Measurements from ENCODE around the gene TMEM74B. TPM values are rescaled to one million over a fixed set of nuclear protein-coding genes. Genes with fewer than 3 reads are reported as not detected.
A peak's percentile ranks its signal among the peaks of the same experiment; 100 is the strongest.

Gene TMEM74B
- total RNA-seq, 1 donor from 2014 or later, result 2.9 TPM

GRCh38 chr20:1207293-1207878, 22.6 kb upstream of the TMEM74B start:
- intact Hi-C loops (cut with DNase I), result loop anchor here (10.0 kb wide), 1 partner anchor 253 kb away; no protein-coding TSS in a partner anchor
- ATAC-seq, result no peak
- no peak for DNase-seq (ENCODE audit: missing footprints)

GRCh38 chr20:1206366-1207148, 21.8 kb upstream of the TMEM74B start:
- no peak for ATAC-seq
- intact Hi-C loops (cut with DNase I), result loop anchor here (10.0 kb wide), 1 partner anchor 252 kb away; no protein-coding TSS in a partner anchor
- DNase-seq (ENCODE audit: missing footprints), result no peak

GRCh38 chr20:1205802-1206201, 21.0 kb upstream of the TMEM74B start:
- intact Hi-C loops (cut with DNase I), result loop anchor here (10.0 kb wide), 1 partner anchor 251 kb away; no protein-coding TSS in a partner anchor
- ATAC-seq, result no peak

GRCh38 chr20:1204576-1204975, 19.8 kb upstream of the TMEM74B start:
- ATAC-seq (peak; percentile 37), DNase-seq (ENCODE audit: missing footprints) (no peak)
- intact Hi-C loops (cut with DNase I), result loop anchor here (10.0 kb wide), 1 partner anchor 250 kb away; no protein-coding TSS in a partner anchor

More at GRCh38 chr20:1205802-1206201, 21.0 kb upstream of the TMEM74B start:
- DNase-seq (ENCODE audit: missing footprints), result no peak

- DNase-seq (ENCODE audit: missing footprints) (no peak), ATAC-seq (peak; percentile 10)
- intact Hi-C loops (cut with DNase I), result loop anchor here (10.0 kb wide), 1 partner anchor 249 kb away; no protein-coding TSS in a partner anchor
Measured at GRCh38 chr20:1204113-1204512, 19.3 kb upstream of the TMEM74B start.

GRCh38 chr20:1203630-1204029, 18.8 kb upstream of the TMEM74B start:
- intact Hi-C loops (cut with DNase I), result loop anchor here (10.0 kb wide), 1 partner anchor 249 kb away; no protein-coding TSS in a partner anchor
- DNase-seq (ENCODE audit: missing footprints) (no peak), ATAC-seq (no peak)

GRCh38 chr20:1202762-1203504, 18.2 kb upstream of the TMEM74B start, which contains the start of gene C20orf202:
C20orf202 (plus strand) TSS chr20:1203454; CDS start chr20:1203586, 132 bp downstream.
- no peak for DNase-seq (ENCODE audit: missing footprints)
- intact Hi-C loops (cut with DNase I), result loop anchor here (10.0 kb wide), 1 partner anchor 248 kb away; no protein-coding TSS in a partner anchor
- no peak for ATAC-seq

GRCh38 chr20:1199964-1200363, 15.2 kb upstream of the TMEM74B start:
- intact Hi-C loops (cut with DNase I), result loop anchor here (10.0 kb wide), 1 partner anchor 245 kb away; no protein-coding TSS in a partner anchor
- ATAC-seq (no peak), DNase-seq (ENCODE audit: missing footprints) (no peak)

- DNase-seq (ENCODE audit: missing footprints) (no peak), ATAC-seq (no peak)
- intact Hi-C loops (cut with DNase I), result no loop called here
Measured at GRCh38 chr20:1199212-1199873, 14.6 kb upstream of the TMEM74B start.

- no peak for DNase-seq (ENCODE audit: missing footprints)
- intact Hi-C loops (cut with DNase I), result no loop called here
- ATAC-seq, result no peak
Measured at GRCh38 chr20:1198751-1199150, 14.0 kb upstream of the TMEM74B start.

- ATAC-seq (no peak), DNase-seq (ENCODE audit: missing footprints) (no peak)
- intact Hi-C loops (cut with DNase I), result no loop called here
Measured at GRCh38 chr20:1197801-1198200, 13.0 kb upstream of the TMEM74B start.

GRCh38 chr20:1196634-1197033, 11.9 kb upstream of the TMEM74B start:
- DNase-seq (ENCODE audit: missing footprints) (no peak), ATAC-seq (no peak)
- intact Hi-C loops (cut with DNase I), result no loop called here

GRCh38 chr20:1195226-1195625, 10.4 kb upstream of the TMEM74B start:
- DNase-seq (ENCODE audit: missing footprints) (no peak), ATAC-seq (no peak)
- intact Hi-C loops (cut with DNase I), result no loop called here

GRCh38 chr20:1191299-1191698, 6.5 kb upstream of the TMEM74B start:
- intact Hi-C loops (cut with DNase I), result no loop called here
- no peak for DNase-seq (ENCODE audit: missing footprints)
- ATAC-seq, result no peak

- DNase-seq (ENCODE audit: missing footprints) (no peak), ATAC-seq (no peak)
- intact Hi-C loops (cut with DNase I), result no loop called here
Measured at GRCh38 chr20:1190847-1191246, 6.1 kb upstream of the TMEM74B start.

GRCh38 chr20:1189827-1190226, 5.0 kb upstream of the TMEM74B start:
- no peak for ATAC-seq
- intact Hi-C loops (cut with DNase I), result no loop called here

GRCh38 chr20:1188347-1188746, 3.6 kb upstream of the TMEM74B start:
- ATAC-seq, result no peak
- no peak for DNase-seq (ENCODE audit: missing footprints)
- intact Hi-C loops (cut with DNase I), result no loop called here

More at GRCh38 chr20:1189827-1190226, 5.0 kb upstream of the TMEM74B start:
- DNase-seq (ENCODE audit: missing footprints), result no peak

GRCh38 chr20:1187605-1188171, 2.9 kb upstream of the TMEM74B start:
- ATAC-seq (no peak), DNase-seq (ENCODE audit: missing footprints) (no peak)
- intact Hi-C loops (cut with DNase I), result no loop called here

Measured in Right ventricle myocardium inferior (tissue), 1 donor.